LHCN-M2 (cell line): Measurements from ENCODE around the gene TMEM80. TPM values are rescaled to one million over a fixed set of nuclear protein-coding genes. Genes with fewer than 3 reads are reported as not detected.

Experiments
- DNase-seq: peaks from one replicate; pipeline ENCODE4 v3.0.0-alpha.2; 2012; ENCODE audit warnings: low read depth
- total RNA-seq: library from RNA; depleted of rRNA; stranded (reverse); fragments of >200 nt; gene quantifications from 2 replicates; pipeline ENCODE4 v1.2.3, GENCODE V29; 2014; rRNA removed

The TMEM80 gene
- total RNA-seq, 1 experiment from 2014 or later = 30.3 TPM

DNA sequence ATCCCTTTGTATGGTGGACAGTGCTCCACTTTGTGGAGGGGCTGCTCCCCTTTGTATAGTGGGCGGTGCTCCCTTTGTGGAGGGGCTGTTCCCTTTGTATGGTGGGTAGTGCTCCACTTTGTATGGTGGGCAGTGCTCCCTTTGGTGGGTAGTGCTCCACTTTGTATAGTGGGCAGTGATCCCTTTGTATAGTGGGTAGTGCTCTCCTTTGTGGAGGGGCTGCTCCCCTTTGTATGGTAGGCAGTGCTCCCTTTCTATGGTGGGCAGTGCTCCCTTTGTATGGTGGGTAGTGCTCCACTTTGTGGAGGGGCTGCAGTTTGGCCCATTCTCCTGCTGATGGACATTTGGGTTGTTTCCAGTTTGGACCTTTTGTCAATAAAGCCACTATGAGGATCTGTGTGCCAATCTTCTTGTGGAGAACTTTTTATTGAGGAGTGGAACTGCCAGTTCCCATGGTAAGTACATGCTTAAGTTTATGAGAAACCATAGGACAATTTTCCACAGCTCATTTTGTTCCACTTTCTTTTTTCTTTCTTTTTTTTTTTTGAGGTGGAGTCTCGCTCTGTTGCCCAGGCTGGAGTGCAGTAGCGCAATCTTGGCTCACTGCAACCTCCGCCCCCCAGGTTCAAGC is 47.1 kb downstream of the TMEM80 start:
- no peak for DNase-seq

DNA sequence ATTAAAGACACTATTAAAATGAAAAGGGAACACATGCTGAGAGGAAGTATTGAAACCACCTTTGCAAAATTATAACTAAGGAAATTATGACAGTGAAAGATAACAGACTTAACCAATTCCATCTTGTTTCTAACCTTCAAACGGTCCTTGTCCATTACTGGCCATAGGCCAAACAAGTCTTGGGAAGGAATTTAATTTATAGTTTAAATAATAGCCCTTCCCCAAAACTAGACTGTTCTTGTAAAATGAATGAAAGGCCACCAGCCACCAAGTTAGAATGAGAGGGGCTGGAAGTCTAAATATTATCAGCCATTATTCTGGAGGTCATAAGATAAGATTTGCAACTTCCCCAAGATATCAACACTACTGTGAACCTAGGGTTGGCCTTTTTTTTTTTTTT is 49.8 kb downstream of the TMEM80 start:
- DNase-seq = no peak

DNA sequence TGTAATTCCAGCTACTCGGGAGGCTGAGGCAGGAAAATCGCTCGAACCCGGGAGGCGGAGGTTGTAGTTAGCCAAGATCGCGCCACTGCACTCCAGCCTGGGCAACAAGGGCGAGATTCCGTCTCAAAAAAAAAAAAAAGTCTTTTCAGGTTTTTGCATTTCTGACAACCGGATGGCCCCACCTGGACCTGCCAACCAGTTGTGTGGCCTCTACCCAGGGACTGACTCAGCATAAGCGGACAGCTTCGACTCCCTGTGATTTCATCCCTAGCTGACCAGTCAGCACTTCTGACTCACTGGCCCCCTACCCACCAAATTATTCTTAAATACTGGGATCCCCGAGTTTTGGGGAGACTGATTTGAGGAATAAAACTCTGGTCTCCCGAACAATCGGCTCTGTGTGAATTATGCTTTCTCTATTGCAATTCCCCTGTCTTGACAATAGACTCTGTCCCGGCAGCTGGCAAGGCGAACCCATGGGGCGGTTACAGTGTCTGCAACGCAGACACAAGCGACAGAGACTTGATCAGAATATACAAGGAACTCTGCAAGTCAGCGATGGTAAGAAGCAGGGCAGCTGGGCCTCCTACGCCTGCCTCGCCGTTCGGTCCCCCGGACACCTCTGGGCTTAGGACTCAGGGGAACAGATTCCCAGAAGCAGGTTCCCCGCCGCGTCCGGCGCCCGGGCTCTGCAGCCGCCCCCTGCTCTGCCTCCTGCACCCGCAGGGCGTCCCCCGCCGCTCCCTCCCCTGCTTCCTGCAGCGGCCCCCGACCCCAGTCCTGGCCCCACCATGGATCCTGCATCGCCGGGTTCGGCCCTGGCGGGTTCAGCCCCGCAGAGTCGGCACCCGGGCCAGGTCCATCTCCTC is 50.9 kb downstream of the TMEM80 start:
- no peak for DNase-seq

DNA sequence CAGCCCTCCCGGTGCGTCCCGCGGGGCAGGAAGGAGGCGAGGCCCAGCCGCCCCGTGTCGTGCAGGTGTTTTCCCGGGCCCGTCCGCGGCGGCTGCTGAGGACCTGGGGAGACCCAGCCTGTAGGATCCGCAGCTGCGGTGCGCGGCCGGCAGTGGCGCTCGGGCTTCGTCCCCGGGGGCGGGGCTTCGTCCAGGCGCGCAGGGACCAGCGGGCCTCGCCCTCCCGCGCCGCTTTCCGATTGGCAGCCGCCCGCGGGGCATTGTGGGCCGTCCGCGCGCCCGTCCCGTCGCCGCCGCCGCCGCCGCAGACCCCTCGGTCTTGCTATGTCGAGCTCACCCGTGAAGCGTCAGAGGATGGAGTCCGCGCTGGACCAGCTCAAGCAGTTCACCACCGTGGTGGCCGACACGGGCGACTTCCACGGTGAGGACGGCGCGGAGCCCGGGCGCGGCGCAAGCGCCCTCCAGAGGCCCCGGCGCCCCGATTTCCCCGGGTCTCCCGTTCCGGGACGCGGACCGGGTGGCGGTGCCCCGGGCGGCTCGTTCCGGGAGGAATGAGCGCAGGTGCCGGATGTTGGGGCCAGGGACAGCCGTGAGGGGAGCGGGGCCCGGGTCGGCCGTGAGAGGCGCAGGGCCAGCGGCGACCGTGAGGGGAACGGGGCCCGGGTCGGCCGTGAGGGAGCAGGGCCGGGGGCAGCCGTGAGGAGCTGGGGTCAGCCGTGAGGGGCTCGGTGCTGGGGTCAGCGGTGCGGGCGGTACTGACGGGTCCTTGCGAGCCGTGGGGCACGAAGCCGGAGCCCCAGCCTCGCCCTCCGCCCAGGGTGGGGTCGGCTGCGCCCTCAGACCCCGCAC is 51.8 kb downstream of the TMEM80 start, which contains the start of gene TALDO1:
TSS of gene TALDO1 (plus strand) at position 307 of the 849 bp plus-strand sequence. CDS start at position 325, 18 bp downstream.
- DNase-seq = peak; percentile 76

DNA sequence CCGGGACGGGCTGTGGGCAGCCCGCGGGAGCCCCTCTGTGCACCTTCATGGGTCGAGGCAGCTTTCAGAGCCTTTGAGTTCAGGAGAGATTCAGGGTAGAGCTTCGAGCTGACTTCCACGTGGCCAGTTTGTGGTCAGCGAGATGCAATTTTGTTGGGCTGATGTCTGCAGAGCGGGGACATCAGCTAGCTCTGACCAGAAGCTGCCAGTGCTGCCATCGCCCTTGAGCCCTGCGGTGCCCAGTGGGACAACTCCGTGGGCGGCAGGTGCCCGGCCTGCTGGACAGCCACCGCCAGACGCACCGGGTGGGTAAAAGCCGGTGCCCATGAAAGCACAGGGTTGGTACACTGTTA is 52.4 kb downstream of the TMEM80 start:
- DNase-seq = no peak

DNA sequence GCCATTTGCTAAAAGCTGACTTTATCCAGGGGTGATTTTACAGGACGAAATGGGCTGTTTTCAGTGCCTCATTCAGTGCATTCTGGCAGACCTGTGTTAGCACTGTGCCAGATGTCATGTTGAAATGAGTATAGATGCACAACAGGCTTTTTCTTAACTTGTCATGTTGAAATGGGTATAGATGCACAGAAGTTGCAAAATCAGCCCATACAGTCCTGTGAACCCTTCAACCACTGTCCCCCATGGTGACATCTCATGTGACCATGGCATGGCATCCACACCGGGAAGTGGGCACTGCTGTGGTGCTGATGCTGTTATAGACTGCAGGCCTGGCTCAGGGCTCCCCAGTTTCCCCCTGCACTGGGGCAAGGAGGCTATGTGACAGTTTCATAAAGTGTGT is 54.1 kb downstream of the TMEM80 start:
- no peak for DNase-seq

Other genes with a start within 250 kb of the TMEM80 start
- 40.7 and 51.2 TPM in 2 replicates for gene PTDSS2, start 245.5 kb upstream of the TMEM80 start, total RNA-seq
- 287 and 315 TPM in 2 replicates for gene RNH1, start 188.6 kb upstream of the TMEM80 start, total RNA-seq
- 58.1 and 70.7 TPM in 2 replicates for gene HRAS, start 160.2 kb upstream of the TMEM80 start, total RNA-seq
- 0.17 and 0.19 TPM in 2 replicates for gene LRRC56, start 158.3 kb upstream of the TMEM80 start, total RNA-seq
- 0.46 and 1.3 TPM in 2 replicates for gene LMNTD2, start 135.1 kb upstream of the TMEM80 start, total RNA-seq
- 6.2 and 8.8 TPM in 2 replicates for gene RASSF7, start 134.8 kb upstream of the TMEM80 start, total RNA-seq
- gene PHRF1, start 119.3 kb upstream of the TMEM80 start, total RNA-seq = 35.6 and 36.2 TPM in 2 replicates
- gene IRF7, start 79.9 kb upstream of the TMEM80 start, total RNA-seq = 10.7 and 12.5 TPM in 2 replicates
- not detected in 2 replicates for gene CDHR5, start 70.9 kb upstream of the TMEM80 start, total RNA-seq
- not detected in 2 replicates for gene SCT, start 68.6 kb upstream of the TMEM80 start, total RNA-seq
- gene DRD4, start 58.5 kb upstream of the TMEM80 start, total RNA-seq = not detected in 2 replicates
- gene DEAF1, start 594 bp upstream of the TMEM80 start, total RNA-seq = 30.2 and 39.4 TPM in 2 replicates
- 10.9 and 16.9 TPM in 2 replicates for gene EPS8L2, start 10.4 kb downstream of the TMEM80 start, total RNA-seq
- gene TALDO1, start 51.6 kb downstream of the TMEM80 start, total RNA-seq = 125 and 128 TPM in 2 replicates
- 41.7 and 44.9 TPM in 2 replicates for gene GATD1, start 81.7 kb downstream of the TMEM80 start, total RNA-seq
- 2.4 and 3.5 TPM in 2 replicates for gene CEND1, start 94.3 kb downstream of the TMEM80 start, total RNA-seq
- 18.5 and 19.9 TPM in 2 replicates for gene SLC25A22, start 102.5 kb downstream of the TMEM80 start, total RNA-seq
- 13.0 and 15.3 TPM in 2 replicates for gene PIDD1, start 109.4 kb downstream of the TMEM80 start, total RNA-seq
- gene RPLP2, start 114.2 kb downstream of the TMEM80 start, total RNA-seq = 416 and 495 TPM in 2 replicates
- 43.7 and 45.4 TPM in 2 replicates for gene PNPLA2, start 123.1 kb downstream of the TMEM80 start, total RNA-seq
- 0.40 and 1.3 TPM in 2 replicates for gene CRACR2B, start 132.1 kb downstream of the TMEM80 start, total RNA-seq
- gene CD151, start 137.1 kb downstream of the TMEM80 start, total RNA-seq = 840 and 1,028 TPM in 2 replicates
- 91.8 and 146 TPM in 2 replicates for gene POLR2L, start 146.7 kb downstream of the TMEM80 start, total RNA-seq
- gene TSPAN4, start 147.0 kb downstream of the TMEM80 start, total RNA-seq = 199 and 210 TPM in 2 replicates
- gene CHID1, start 215.0 kb downstream of the TMEM80 start, total RNA-seq = 52.2 and 58.5 TPM in 2 replicates
- gene AP2A2, start 230.1 kb downstream of the TMEM80 start, total RNA-seq = 39.0 and 40.3 TPM in 2 replicates